Activated gamma-delta T cell (primary cell): ENCODE results near the gene SLC7A5.
A peak's percentile ranks its signal among the peaks of the same experiment; 100 is the strongest.
"Not testable (repeated sequence)": the region's sequence is repeated elsewhere in the genome, so short reads cannot be mapped to it uniquely, and the experiment has no call there.

Source experiments
- DNase-seq: peaks from one replicate; lab custom pipeline; 2025; lab: John Stamatoyannopoulos, UW

The SLC7A5 gene

DNA sequence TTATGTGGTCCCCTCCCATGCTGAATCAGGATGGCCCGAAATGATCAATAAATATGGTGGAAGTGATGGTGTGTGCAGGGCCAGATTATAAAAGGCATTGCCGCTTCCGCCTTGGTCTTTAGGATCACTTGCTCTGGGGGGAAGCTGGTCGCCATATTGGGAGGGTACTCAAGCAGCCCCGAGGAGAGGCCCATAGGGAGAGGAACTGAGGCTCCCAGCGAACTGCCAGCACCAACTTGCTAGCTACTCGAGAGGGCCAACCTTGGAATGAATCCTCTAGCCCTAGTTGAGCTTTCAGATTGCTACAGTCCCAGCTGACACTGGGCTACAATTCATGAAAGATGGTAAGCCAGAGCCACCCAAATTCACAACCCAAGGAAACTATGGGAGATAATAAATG lies 19.0 kb upstream of the SLC7A5 start:
- not testable (repeated sequence) for DNase-seq

DNA sequence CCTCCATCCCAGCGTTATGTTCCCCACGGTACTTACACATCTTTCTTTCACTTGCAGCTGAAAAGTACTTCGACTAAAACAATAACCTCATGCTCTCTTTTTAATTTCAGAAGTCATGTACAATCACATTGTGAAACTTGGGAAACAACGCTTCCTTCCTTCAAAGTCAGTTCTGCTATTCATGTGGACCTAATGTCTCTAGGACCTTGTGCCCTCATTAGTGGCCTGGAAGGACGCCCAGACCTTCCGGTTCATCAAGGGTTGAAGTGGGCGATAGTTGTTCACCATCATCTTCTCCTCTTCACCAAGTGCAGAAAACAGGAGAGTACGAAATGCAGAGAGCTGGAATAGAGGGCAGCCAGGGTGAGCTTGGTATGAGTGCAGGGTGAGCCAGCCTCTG lies 18.6 kb upstream of the SLC7A5 start:
- DNase-seq = not testable (repeated sequence)

DNA sequence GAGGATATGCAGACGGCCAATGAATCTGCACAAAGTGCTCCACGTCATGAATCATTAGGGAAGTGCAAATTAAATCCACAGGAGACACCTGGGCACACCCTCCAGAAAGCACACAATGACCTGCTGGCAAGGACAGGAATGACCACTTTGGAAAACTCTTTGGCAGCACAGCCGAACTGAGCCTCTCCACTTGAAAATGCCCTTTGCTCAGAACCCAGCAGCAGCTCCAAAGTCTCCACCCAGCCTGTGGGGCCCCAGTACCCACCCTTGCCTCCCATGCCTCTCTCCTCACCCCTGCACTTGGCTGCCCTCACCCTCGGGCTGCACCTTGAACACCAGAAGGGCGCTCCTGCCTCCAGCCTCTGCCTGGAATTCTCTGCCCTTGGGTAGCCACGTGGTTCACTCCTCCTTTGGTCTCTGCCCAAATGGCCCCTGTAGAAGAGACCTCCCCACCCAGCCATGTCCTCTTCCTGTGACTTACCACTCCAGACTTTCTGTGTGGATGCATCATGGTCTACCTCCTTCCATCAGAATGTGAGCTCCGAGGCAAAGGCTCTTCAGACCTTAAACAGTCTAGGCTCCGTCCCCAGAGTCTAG lies 16.2 kb upstream of the SLC7A5 start:
- not testable (repeated sequence) for DNase-seq

- no peak for DNase-seq
Observed at GRCh38 chr16:87882436-87883019, 13.2 kb upstream of the SLC7A5 start.

DNA sequence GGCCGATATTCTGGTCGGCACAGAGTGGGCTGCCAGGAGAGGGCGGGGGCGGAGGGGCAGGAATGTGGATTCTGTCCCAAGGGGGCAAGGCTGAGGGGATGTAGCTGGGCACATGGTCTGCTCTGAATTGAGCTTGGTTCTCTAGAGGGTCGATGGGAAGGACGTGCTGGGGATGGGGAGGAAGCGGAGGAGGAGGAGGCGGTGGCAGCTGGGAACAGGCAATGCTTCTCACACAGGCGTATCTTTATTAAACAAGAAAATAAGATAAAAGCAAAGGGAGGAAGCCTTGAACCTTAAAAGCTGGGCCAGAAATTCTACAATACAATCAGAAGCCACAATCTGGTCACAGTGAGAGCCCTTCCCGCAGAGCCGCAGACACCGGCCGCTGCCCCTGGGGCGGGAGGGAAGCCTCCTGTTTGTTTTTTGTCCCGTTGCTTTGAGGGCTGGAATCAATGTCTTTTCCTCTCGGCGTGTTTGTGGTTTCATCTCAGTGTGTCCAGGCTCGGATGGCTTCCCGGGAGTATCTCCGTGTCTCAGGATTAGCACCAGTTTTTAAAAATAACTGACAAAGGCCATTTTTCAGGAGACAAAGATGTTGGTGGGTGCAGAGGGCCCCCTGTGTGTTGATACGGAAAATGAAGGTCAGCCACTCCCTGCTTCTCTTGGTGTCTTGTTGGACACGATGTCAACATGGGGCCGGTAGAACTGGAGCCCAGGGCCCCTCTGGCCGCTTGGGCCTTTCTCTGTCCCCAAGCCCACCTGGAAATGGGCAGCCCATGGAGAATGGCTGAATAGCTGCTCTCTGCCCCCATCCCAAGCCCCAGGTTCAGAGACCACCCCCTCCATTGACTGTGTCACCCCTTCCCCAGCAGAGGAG lies 12.3 kb upstream of the SLC7A5 start:
- DNase-seq = no peak

DNA sequence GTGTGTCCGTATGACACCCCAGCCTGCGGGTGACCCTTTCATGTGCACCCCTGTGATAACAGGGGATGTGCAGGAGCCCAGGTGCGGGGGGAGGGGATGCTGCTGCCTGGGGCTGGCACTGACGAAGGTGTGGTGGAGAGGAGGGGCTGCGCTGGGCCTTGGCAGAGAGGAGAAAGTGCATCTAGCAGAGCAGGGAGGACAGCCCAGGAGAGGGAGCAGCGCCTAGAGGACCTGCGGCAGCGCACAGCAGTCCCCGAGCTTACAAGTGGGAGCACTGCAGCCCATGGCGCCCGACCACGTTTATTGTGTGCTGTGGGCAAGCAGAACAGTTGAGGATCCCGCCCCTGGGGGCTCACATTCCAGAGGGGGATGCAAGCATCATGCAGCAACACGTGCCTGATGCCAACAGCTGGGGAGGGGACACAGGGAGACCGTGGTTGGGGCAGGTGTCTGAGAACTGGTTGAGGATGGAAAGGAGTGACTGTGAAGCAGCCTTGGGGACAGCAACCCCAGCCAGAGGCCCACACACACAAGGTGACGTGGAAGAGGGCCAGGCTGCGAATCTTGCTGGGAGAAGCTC lies 10.9 kb upstream of the SLC7A5 start:
- no peak for DNase-seq

DNA sequence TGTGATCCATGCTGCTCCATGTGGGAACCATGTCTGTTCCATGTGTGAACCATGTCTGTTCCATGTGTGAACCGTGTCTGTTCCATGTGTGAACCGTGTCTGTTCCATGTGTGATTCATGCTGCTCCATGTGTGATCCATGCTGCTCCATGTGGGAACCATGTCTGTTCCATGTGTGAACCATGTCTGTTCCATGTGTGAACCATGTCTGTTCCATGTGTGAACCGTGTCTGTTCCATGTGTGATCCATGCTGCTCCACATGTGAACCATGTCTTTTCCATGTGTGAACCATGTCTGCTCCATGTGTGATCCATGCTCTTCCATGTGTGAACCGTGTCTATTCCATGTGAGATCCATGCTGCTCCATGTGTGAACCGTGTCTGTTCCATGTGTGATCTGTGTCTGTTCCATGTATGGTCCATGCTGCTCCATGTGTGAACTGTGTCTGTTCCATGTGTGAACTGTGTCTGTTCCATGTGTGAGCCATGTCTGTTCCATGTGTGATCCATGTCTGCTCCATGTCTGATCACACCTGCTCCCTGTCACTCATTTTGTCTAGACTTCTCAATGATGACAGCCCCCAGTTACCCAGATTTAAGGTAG lies 10.2 kb upstream of the SLC7A5 start:
- not testable (repeated sequence) for DNase-seq

GRCh38 chr16:87878704-87879103 lies 9.4 kb upstream of the SLC7A5 start:
- no peak for DNase-seq

DNA sequence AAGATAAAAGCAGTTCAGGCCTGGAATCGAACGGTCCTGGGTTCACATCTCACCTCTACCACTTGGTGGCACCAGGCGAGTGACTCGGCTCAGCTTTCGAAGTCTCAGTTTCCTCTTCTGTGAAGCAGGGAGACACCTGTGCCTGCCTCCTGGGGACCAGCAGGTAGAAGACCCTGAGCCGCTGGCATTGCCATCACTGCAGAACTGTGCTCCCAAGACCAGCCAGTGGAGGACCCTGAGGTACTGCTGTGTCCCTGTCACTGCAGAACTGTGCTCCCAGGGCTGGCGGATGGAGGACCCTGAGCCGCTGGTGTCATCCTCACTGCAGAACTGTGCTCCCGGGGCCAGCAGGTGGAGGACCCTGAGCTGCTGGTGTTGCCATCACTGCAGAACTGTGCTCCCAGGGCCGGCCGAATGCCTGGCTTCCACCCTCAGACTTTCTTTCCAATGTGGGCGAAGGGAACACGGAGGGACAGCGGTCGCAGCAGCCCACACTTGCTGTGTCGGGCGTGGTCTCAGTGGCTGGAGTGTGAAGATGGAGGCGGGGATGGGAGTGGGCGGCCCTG lies 8.7 kb upstream of the SLC7A5 start:
- DNase-seq = no peak

GRCh38 chr16:87874639-87875427 lies 5.5 kb upstream of the SLC7A5 start:
- no peak for DNase-seq

GRCh38 chr16:87870418-87871291 lies 1.3 kb upstream of the SLC7A5 start:
- not testable (repeated sequence) for DNase-seq

DNA sequence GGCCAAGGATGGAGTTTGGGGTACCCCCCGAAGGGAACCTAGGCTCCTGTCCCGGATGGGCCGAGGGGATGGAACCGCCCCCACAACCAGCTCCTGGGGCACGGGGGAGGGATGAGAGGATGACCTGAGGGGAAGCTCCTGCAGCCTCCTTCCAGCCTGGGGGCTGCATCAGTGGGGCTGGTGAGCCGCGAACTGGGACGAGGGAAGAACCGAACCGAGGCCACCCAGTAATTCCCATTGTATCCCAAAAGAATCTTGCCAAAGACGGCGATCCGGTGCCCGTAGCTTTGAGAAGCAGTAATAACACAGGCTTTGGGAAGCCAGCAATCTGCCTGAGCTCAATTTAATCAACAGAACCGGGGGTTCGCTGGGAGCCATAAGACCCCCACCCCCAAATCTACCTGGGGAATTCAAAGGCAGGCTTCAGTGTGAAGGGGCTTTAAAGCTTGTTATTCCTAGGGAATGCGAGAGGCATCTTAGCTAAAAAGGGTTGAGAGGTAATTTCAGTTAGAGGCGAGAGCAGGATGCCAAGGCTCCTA lies 641 bp upstream of the SLC7A5 start:
- not testable (repeated sequence) for DNase-seq

DNA sequence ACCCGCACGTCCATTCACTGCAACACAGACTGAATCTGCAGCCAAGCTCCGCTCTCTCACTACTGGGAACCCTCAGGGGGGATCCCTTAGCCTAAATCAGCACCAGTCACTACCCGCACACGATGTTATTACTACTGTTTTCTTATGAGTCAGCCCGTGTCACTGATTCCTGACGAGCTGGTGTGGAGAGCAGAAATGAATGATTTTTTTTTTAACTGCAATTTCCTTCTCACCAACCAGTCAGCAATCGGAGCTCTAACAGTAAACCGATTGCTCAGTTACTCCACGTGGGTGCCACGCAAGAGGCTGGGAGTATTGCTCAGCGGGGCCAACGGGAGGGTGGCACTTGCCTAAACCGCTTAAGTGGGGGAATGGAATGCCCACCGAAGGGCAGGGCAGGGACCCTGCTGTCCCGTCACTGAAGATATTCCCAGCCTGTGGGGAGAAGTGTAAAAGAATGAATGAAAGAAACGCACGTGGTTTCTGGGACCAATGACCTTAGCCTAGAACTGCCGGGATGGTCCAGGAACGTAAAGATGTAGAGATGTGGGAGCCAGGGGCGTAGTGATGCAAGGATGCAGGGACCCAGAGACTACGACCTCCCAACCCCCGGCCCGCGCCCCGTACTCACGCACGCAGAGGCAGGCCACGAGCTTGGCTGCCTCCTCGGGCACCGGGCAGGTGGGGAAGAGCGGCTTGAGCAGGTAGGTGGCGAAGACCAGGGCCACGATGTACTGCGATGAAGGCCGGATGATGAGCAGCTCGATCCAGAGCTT lies 865 bp downstream of the SLC7A5 start:
- not testable (repeated sequence) for DNase-seq

DNA sequence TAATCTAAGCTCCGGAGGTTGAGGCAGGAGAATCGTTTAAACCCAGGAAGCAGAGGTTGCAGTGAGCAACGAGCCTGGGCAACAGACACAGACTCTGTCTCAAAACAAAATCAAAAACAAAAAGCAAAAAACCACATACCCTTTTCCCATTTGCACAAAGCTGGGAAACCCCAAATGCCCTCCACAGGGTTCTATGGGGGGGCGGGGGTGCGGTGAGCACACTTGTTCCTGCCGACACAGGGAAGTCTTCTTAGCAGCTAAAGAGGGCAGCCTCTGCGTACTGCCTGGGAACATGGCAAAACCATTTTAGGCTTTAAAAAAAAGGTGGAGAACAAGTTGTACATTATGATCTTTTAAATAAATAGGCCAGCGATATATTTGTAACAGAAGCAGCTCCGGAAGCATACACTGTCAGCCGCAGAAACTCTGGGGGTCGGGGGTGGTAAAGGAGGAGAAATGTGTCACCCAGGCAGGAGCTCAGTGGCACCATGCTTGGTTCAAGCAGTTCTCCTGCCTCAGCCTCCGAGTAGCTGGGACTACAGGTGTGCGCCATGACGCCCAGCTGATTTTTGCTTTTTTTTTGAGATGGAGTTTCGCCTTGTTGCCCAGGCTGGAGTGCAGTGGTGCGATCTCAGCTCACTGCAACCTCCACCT lies 3.3 kb downstream of the SLC7A5 start:
- DNase-seq = peak; percentile 62

DNA sequence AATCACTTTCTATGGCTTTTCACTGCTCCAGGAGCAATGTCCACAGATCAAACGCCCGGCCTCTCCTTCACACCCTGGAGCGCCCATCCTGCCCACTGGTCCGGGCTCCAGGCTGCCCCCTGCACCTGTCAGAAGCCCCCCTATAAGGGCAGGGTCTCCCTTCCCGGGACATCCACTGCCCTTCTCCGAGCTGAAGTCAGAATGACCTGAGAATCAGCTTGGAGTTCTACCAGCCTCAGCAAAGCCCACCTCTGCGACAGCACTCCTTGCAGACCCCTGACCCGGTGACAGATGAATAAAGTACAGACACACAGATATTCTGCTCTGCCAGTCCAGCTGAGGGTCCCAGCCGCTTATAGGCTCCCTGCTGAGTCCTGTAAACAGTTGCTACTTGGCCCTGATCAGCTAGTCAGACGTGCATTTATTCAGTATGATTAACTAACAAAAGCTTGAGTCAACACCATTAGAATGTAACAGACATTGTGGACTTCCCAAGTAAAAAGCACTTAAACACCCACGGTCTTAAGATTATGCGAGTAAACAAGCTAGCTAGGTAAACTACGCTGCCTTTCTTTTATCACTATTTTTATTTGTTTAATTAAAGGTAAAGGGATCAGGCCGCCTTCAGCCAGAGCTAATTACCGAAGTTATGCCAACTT lies 4.8 kb downstream of the SLC7A5 start:
- DNase-seq = no peak

DNA sequence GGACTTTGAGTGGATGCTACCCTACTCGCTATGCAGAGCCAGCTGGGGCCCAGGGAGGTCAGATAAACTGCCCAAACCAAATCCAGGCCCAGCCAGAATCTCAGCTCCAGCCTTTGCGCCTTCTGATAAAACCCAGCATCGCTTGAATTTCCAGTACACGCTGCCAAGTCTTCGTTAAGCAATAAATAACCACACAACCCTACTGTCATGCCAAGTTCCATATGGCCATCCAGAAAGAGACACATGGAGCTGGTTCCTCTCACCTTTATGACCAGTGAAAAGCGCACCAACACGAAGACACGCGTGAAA lies 6.0 kb downstream of the SLC7A5 start:
- not testable (repeated sequence) for DNase-seq

- DNase-seq = not testable (repeated sequence)
Observed at GRCh38 chr16:87862597-87863326, 6.5 kb downstream of the SLC7A5 start.
